ENCODE data around the gene SQSTM1. TPM values are rescaled to one million over a fixed set of nuclear protein-coding genes. Genes with fewer than 3 reads are reported as not detected.

Gene SQSTM1
- total RNA-seq, 1 experiment from 2014 or later = 100.0 TPM

DNA sequence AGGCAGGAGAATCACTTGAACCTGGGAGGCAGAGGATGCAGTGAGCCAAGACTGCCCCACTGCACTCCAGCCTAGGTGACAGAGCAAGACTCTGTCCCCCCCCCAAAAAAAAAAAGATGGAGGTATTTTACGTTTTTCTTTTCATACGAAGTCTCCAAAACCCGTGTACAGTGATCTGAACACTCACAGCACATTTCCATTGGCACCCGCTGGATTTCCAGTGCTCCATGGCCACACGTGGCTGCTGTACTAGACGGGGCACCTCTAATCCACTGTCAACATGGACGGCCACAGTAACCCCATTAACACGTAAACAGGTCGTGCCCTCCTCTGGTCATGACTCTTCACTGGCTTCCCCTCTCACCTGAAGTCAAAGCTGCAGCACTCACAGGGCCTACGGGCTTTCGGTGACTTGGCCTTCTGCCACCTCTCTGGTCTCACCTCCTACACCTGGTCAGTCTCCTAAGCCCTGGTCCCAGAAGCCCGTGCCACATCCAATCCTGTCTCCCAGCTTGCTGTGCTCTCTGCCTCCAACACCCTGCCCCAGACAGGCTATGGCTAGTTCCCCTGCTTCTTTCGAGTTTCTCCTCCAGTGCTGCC lies 64.9 kb downstream of the SQSTM1 start:
- Histone ChIP-seq H3K4me3 (ENCODE audit: low read length) (no peak overlapping the region), H4K20me1 (ENCODE audit: insufficient read depth, low read depth, low read length) (no peaks in the 10 kb centered on the region), H2AFZ (ENCODE audit: low read length) (no peak overlapping the region), H3K36me3 (ENCODE audit: insufficient read depth, low read length) (peaks cover 44% of the 10 kb centered on the region), H3K9me3 (ENCODE audit: low read length) (no peaks in the 10 kb centered on the region), H3K27ac (ENCODE audit: low read length) (no peak overlapping the region), H3K79me2 (ENCODE audit: low read length) (no peaks in the 10 kb centered on the region), H3K4me1 (ENCODE audit: low read length) (no peaks in the 10 kb centered on the region), H3K9me2 (replicated peaks; ENCODE audit: insufficient read depth, low read length) (no peaks in the 10 kb centered on the region), H3K27me3 (ENCODE audit: low read length) (no peaks in the 10 kb centered on the region), H3K9ac (ENCODE audit: low read length) (no peak overlapping the region), H3K4me2 (ENCODE audit: low read depth, low read length, poor library complexity, severe bottlenecking) (no peak overlapping the region)
- DNase-seq = no peak

GRCh38 chr5:179886190-179886911 lies 65.6 kb downstream of the SQSTM1 start:
- no peaks in the 10 kb centered on the region for H4K20me1 ChIP-seq (ENCODE audit: insufficient read depth, low read depth, low read length)
- H3K27ac ChIP-seq (ENCODE audit: low read length) = no peak overlapping the region
- H3K36me3 ChIP-seq (ENCODE audit: insufficient read depth, low read length) = peaks cover 47% of the 10 kb centered on the region
- H3K4me2 ChIP-seq (ENCODE audit: low read depth, low read length, poor library complexity, severe bottlenecking) = no peak overlapping the region
- no peaks in the 10 kb centered on the region for H3K9me3 ChIP-seq (ENCODE audit: low read length)
- H2AFZ ChIP-seq (ENCODE audit: low read length) = no peak overlapping the region
- no peaks in the 10 kb centered on the region for H3K27me3 ChIP-seq (ENCODE audit: low read length)
- no peaks in the 10 kb centered on the region for H3K79me2 ChIP-seq (ENCODE audit: low read length)
- no peaks in the 10 kb centered on the region for H3K9me2 ChIP-seq (replicated peaks; ENCODE audit: insufficient read depth, low read length)
- no peak overlapping the region for H3K4me3 ChIP-seq (ENCODE audit: low read length)
- no peak for DNase-seq
- H3K9ac ChIP-seq (ENCODE audit: low read length) = no peak overlapping the region
- H3K4me1 ChIP-seq (ENCODE audit: low read length) = no peaks in the 10 kb centered on the region

- H3K4me3 ChIP-seq (ENCODE audit: low read length) = no peak overlapping the region
- H3K9me3 ChIP-seq (ENCODE audit: low read length) = no peaks in the 10 kb centered on the region
- no peak for DNase-seq
- H3K27ac ChIP-seq (ENCODE audit: low read length) = no peak overlapping the region
- no peaks in the 10 kb centered on the region for H3K27me3 ChIP-seq (ENCODE audit: low read length)
- no peaks in the 10 kb centered on the region for H3K4me1 ChIP-seq (ENCODE audit: low read length)
- no peaks in the 10 kb centered on the region for H4K20me1 ChIP-seq (ENCODE audit: insufficient read depth, low read depth, low read length)
- H3K9ac ChIP-seq (ENCODE audit: low read length) = no peak overlapping the region
- H3K79me2 ChIP-seq (ENCODE audit: low read length) = no peaks in the 10 kb centered on the region
- no peaks in the 10 kb centered on the region for H3K9me2 ChIP-seq (replicated peaks; ENCODE audit: insufficient read depth, low read length)
- H2AFZ ChIP-seq (ENCODE audit: low read length) = no peak overlapping the region
- H3K4me2 ChIP-seq (ENCODE audit: low read depth, low read length, poor library complexity, severe bottlenecking) = no peak overlapping the region
- H3K36me3 ChIP-seq (ENCODE audit: insufficient read depth, low read length) = peaks cover 48% of the 10 kb centered on the region
These were observed 66.4 kb downstream of the SQSTM1 start for GRCh38 chr5:179887095-179887494.

Small RNA genes lying within 50 kb of the gene (small RNA-seq; reads per million reads assigned to genes)
- not detected for gene MIR1229
- gene RF00019 = not detected

Other genes with a start within 250 kb of the SQSTM1 start
- 484 and 580 TPM in 2 replicates for gene HNRNPH1, start 197.2 kb upstream of the SQSTM1 start, total RNA-seq (2014; rRNA removed; shearing (Covaris generic); ENCODE audit: low replicate concordance)
- gene CBY3, start 139.9 kb upstream of the SQSTM1 start, total RNA-seq (2014; rRNA removed; shearing (Covaris generic); ENCODE audit: low replicate concordance) = not detected in 2 replicates
- gene CANX, start 121.9 kb upstream of the SQSTM1 start, total RNA-seq (2014; rRNA removed; shearing (Covaris generic); ENCODE audit: low replicate concordance) = 191 and 224 TPM in 2 replicates
- 11.5 and 14.2 TPM in 2 replicates for gene MAML1, start 88.1 kb upstream of the SQSTM1 start, total RNA-seq (2014; rRNA removed; shearing (Covaris generic); ENCODE audit: low replicate concordance)
- 2.3 TPM in 1 of 2 replicates, not detected in the other for gene LTC4S, start 26.9 kb upstream of the SQSTM1 start, total RNA-seq (2014; rRNA removed; shearing (Covaris generic); ENCODE audit: low replicate concordance)
- 36.9 and 47.1 TPM in 2 replicates for gene MGAT4B, start 14.0 kb upstream of the SQSTM1 start, total RNA-seq (2014; rRNA removed; shearing (Covaris generic); ENCODE audit: low replicate concordance)
- 33.6 and 55.7 TPM in 2 replicates for gene MRNIP, start 37.9 kb downstream of the SQSTM1 start, total RNA-seq (2014; rRNA removed; shearing (Covaris generic); ENCODE audit: low replicate concordance)
- 66.0 and 106 TPM in 2 replicates for gene TBC1D9B, start 87.0 kb downstream of the SQSTM1 start, total RNA-seq (2014; rRNA removed; shearing (Covaris generic); ENCODE audit: low replicate concordance)